GM21390 (cell line): Measurements from ENCODE around the gene PPIF.

Source experiments
- ATAC-seq: cut with Tn5 transposase; IDR thresholded peaks from one replicate; pipeline ENCODE4 v1.9.1; 2021; ENCODE audit not compliant: unreplicated experiment

Gene PPIF

GRCh38 chr10:79367426-79368189, 20.3 kb downstream of the PPIF start:
- no peak for ATAC-seq

- ATAC-seq: no peak
Observed at GRCh38 chr10:79372871-79373270, 25.6 kb downstream of the PPIF start.

- no peak for ATAC-seq
Observed at GRCh38 chr10:79374312-79375191, 27.3 kb downstream of the PPIF start.

- no peak for ATAC-seq
Observed at GRCh38 chr10:79375321-79376077, 28.2 kb downstream of the PPIF start.

- ATAC-seq: no peak
Observed at GRCh38 chr10:79376078-79376628, 28.9 kb downstream of the PPIF start.

- ATAC-seq: no peak
Observed at GRCh38 chr10:79376751-79377556, 29.7 kb downstream of the PPIF start.

GRCh38 chr10:79377557-79378382, 30.5 kb downstream of the PPIF start:
- no peak for ATAC-seq

- no peak for ATAC-seq
Observed at GRCh38 chr10:79378383-79378646, 31.0 kb downstream of the PPIF start.

GRCh38 chr10:79378647-79379511, 31.6 kb downstream of the PPIF start:
- no peak for ATAC-seq

GRCh38 chr10:79379512-79380124, 32.3 kb downstream of the PPIF start:
- no peak for ATAC-seq

GRCh38 chr10:79380125-79380945, 33.1 kb downstream of the PPIF start:
- ATAC-seq: no peak

GRCh38 chr10:79380946-79381721, 33.9 kb downstream of the PPIF start:
- no peak for ATAC-seq

GRCh38 chr10:79381804-79382221, 34.5 kb downstream of the PPIF start:
- no peak for ATAC-seq

GRCh38 chr10:79382491-79382941, 35.2 kb downstream of the PPIF start:
- ATAC-seq: no peak

- no peak for ATAC-seq
Observed at GRCh38 chr10:79383974-79384606, 36.8 kb downstream of the PPIF start.

- no peak for ATAC-seq
Observed at GRCh38 chr10:79384773-79385391, 37.6 kb downstream of the PPIF start.
